ENCODE measurements around the gene APOD. TPM values are rescaled to one million over a fixed set of nuclear protein-coding genes. Genes with fewer than 3 reads are reported as not detected.

Gene APOD
- total RNA-seq, 1 experiment from 2014 or later: not detected

DNA sequence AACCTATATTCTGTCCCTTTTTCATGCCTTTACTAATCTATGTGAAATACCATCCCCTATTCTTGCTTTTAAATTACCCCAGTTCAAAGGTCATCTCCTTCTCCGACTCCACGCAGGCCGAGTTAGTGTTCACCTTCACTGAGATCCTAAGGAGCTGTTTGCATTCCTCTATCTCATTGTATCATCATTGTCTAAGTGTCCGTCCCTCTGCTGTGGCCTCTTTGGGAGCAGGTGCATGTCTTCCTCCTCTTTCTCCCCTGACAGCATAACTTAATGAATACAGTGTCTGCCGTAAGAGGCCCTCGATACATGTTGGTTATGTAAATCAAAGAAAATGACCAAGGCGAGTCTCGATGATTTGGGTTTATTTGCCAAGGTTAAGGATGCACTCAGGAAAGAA is 35.7 kb downstream of the APOD start:
- H3K27ac Mint-ChIP-seq (ENCODE audit: unreplicated experiment): no peak overlapping the region
- no TSS peak for BruUV-seq (replicated peaks)
- intact Hi-C loops (cut with micrococcal nuclease; ENCODE audit: unreplicated experiment): no loop called here

DNA sequence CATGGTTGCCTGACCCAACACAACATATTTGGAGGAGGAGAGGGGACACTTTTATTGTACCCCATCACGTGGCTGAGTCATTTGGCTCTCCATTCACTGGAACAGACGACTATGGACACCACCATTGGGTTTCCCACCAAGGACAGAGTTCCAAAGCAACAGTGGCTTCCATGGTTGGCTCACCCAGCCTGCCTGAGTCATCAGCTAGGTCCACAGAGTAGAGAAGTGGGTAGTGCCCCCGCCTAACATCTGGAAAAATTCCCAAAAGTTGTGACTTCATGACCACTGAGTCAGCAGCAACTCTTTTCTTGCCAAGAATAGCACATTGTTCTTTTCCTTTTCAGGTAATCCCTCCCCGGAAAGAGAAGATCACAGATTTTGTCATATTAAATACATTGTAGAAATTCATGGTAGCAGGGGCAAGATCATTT is 37.6 kb downstream of the APOD start:
- no TSS peak for BruUV-seq (replicated peaks)
- peaks cover 32% of the 10 kb centered on the region for H3K36me3 Mint-ChIP-seq (ENCODE audit: insufficient read depth, unreplicated experiment)
- no peak overlapping the region for H3K4me3 Mint-ChIP-seq (ENCODE audit: low read depth, unreplicated experiment)
- CTCF ChIA-PET: interaction anchor here (1.0 kb wide), 1 partner anchor 274 kb away, joined by 3 read pairs; no protein-coding TSS in a partner anchor
- peaks cover 45% of the 10 kb centered on the region for H3K4me1 Mint-ChIP-seq (ENCODE audit: low read depth, unreplicated experiment)
- peak; percentile 62 for DNase-seq
- no peaks in the 10 kb centered on the region for H3K9me3 Mint-ChIP-seq (ENCODE audit: low read depth, unreplicated experiment)
- H3K27ac Mint-ChIP-seq (ENCODE audit: unreplicated experiment): no peak overlapping the region
- H3K27me3 Mint-ChIP-seq (ENCODE audit: unreplicated experiment): peaks cover 10% of the 10 kb centered on the region
- TF ChIP-seq, protein P1, sequence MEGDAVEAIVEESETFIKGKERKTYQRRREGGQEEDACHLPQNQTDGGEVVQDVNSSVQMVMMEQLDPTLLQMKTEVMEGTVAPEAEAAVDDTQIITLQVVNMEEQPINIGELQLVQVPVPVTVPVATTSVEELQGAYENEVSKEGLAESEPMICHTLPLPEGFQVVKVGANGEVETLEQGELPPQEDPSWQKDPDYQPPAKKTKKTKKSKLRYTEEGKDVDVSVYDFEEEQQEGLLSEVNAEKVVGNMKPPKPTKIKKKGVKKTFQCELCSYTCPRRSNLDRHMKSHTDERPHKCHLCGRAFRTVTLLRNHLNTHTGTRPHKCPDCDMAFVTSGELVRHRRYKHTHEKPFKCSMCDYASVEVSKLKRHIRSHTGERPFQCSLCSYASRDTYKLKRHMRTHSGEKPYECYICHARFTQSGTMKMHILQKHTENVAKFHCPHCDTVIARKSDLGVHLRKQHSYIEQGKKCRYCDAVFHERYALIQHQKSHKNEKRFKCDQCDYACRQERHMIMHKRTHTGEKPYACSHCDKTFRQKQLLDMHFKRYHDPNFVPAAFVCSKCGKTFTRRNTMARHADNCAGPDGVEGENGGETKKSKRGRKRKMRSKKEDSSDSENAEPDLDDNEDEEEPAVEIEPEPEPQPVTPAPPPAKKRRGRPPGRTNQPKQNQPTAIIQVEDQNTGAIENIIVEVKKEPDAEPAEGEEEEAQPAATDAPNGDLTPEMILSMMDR (IDR thresholded peaks at IDR 0.05; ENCODE audit: unreplicated experiment): no peak
- intact Hi-C loops (cut with micrococcal nuclease; ENCODE audit: unreplicated experiment): no loop called here

More for the DNA sequence above, 35.7 kb downstream of the APOD start:
- CTCF ChIA-PET: no interaction called here
- Mint-ChIP-seq H3K9me3 (ENCODE audit: low read depth, unreplicated experiment) (no peaks in the 10 kb centered on the region), H3K27me3 (ENCODE audit: unreplicated experiment) (peaks cover 10% of the 10 kb centered on the region), H3K4me1 (ENCODE audit: low read depth, unreplicated experiment) (peaks cover 34% of the 10 kb centered on the region), H3K4me3 (ENCODE audit: low read depth, unreplicated experiment) (no peak overlapping the region), H3K36me3 (ENCODE audit: insufficient read depth, unreplicated experiment) (peaks cover 15% of the 10 kb centered on the region)
- TF ChIP-seq, protein P1 (IDR thresholded peaks at IDR 0.05; ENCODE audit: unreplicated experiment): no peak
- no peak for DNase-seq

DNA sequence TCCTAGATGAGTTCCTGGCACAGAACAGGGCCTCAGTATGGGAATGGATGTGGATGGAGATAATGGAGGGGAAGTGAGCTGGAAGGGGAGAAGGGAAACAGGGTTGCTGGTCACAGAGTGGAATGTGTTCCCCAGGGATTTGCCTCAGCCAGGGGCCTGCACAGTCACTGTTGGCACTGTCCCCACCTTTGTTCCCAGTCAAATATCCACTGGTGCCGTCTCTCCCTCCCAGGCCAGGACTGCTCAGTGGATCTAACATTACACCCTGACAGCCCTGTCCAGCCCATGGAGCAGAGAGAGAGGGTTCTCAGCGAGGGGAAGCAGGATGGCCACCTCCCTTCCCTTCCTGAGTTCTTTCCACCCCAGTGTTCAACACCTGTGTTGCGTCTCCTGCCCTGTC is 39.1 kb downstream of the APOD start:
- CTCF ChIA-PET: no interaction called here
- intact Hi-C loops (cut with micrococcal nuclease; ENCODE audit: unreplicated experiment): no loop called here
- Mint-ChIP-seq H3K27me3 (ENCODE audit: unreplicated experiment) (peaks cover 10% of the 10 kb centered on the region), H3K4me1 (ENCODE audit: low read depth, unreplicated experiment) (peaks cover 60% of the 10 kb centered on the region), H3K4me3 (ENCODE audit: low read depth, unreplicated experiment) (no peak overlapping the region), H3K36me3 (ENCODE audit: insufficient read depth, unreplicated experiment) (peaks cover 32% of the 10 kb centered on the region), H3K9me3 (ENCODE audit: low read depth, unreplicated experiment) (no peaks in the 10 kb centered on the region), H3K27ac (ENCODE audit: unreplicated experiment) (no peak overlapping the region)
- no peak for DNase-seq
- TF ChIP-seq, protein P1 (IDR thresholded peaks at IDR 0.05; ENCODE audit: unreplicated experiment): no peak
- no TSS peak for BruUV-seq (replicated peaks)

DNA sequence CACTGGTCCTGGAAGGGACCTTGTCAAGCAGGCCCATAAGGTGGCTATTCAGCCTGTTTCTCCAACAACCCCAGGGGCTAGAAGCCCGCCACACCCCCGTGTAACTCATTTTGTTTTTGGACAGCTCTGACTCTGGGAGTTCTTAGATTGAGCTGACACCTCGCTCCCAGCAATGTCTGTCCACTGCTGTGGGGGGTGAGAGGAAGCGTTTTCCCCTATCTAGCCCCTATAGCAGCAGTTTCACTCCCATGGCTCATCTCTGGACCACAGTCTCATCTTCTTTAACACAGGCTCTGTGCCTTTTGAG is 39.6 kb downstream of the APOD start:
- H3K9me3 Mint-ChIP-seq (ENCODE audit: low read depth, unreplicated experiment): no peaks in the 10 kb centered on the region
- BruUV-seq (replicated peaks): no TSS peak
- peaks cover 65% of the 10 kb centered on the region for H3K4me1 Mint-ChIP-seq (ENCODE audit: low read depth, unreplicated experiment)
- peak overlapping the region; percentile 87 for H3K4me3 Mint-ChIP-seq (ENCODE audit: low read depth, unreplicated experiment)
- peaks cover 10% of the 10 kb centered on the region for H3K27me3 Mint-ChIP-seq (ENCODE audit: unreplicated experiment)
- no peak overlapping the region for H3K27ac Mint-ChIP-seq (ENCODE audit: unreplicated experiment)
- TF ChIP-seq, protein P1 (IDR thresholded peaks at IDR 0.05; ENCODE audit: unreplicated experiment): no peak
- intact Hi-C loops (cut with micrococcal nuclease; ENCODE audit: unreplicated experiment): no loop called here
- peaks cover 36% of the 10 kb centered on the region for H3K36me3 Mint-ChIP-seq (ENCODE audit: insufficient read depth, unreplicated experiment)
- no peak for DNase-seq
- CTCF ChIA-PET: no interaction called here

Data from Calu3 (cell line).